GM18951 (cell line): ENCODE measurements around the gene ZNF787.
"Not testable (repeated sequence)": the region's sequence is repeated elsewhere in the genome, so short reads cannot be mapped to it uniquely, and the experiment has no call there.

Source experiments
- POLR2A ChIP-seq: IDR thresholded peaks from 4 replicates; pipeline ENCODE4 v1.6.1; 2011; ENCODE audit warnings: mild to moderate bottlenecking; ENCODE audit not compliant: insufficient read length, insufficient read depth; ENCODE audit errors: extremely low read depth
- in situ Hi-C: fragments of 300-500 bp; cut with MboI; formaldehyde crosslinking; loops from one replicate; pipeline ENCODE4 v1.12.0; 2022; ENCODE audit warnings: low sequenced_read_pairs, mixed read lengths, inconsistent platforms; ENCODE audit not compliant: unreplicated experiment

ZNF787 gene

DNA sequence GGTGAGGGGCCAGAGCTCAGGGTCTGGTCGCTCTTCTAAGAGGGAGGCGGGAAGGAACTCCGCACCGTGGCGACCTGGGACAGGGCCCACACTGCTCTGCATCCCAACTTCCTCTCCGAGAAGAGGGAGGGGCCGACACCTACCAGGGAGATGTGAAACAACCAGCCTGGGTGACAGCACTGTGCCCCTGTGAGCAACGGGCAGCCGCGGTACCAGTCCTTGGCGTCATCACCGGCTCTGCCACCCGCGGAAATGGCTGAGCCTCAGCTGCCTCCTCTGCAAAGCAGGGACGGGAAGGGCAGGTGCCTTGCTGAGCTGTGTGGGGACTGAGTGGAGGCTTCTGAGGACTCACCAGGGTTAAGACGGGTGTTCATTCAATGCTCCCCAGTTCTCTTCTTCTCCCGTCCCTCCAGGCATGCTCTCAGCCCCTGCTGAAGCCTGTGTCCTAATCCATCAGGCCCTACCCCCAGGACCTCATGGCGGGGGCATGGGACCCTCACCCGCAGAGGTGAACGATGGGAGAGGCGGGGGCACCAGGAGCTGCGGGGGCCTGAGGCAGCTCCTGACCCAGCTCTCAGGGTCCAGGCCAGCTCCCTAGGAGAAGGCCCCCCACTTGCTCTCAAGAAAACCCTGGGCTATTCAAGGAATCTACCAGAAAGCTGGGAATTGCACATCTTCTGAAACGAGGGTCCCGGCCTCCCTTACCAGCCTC lies 9.3 kb downstream of the ZNF787 start:
- TF ChIP-seq POLR2A = no peak
- in situ Hi-C loops = no loop called here

DNA sequence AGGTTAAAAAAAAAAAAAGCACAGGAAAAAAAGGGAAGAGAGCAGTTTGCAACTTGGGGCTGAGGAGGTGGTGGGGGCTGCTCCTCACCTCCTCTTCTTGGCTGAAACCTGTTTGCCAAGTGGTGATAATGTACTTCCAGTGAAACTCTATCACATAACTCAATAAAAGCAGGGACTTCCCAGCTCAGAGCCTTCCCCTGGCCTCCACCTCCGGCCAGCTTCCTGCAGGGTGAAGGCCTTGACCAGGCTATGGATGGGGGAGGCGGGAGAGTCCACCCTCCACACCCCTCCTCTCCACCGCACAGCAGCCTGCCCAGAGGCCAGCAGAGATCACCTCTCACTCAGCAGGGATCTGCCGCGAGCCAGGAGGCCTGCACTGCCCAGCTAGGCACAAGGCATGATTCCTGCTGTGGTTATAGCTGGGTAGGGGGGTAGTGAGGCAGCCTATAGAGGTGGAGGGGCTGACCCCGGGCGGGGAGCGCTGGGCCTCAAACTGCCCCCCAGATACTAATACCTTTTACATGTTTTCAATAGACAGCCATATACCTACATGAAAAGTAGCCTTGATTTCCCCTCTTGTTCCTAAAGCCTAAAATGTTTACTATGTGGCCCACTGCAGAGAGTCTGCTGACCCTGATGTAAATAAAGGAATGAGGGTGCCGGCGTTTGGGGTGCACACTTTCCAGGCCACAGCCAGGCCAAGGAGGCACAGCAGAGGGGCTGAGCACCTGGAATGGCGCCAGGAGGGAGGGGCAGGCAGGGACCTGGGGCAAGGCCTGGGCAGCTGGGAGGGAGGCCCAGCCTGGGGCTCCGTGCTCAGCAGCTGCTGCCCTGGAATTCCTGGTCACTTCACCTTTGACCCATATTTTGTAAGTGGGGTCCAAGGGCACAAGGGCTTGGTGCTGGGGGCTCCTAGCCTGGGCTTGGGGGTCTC lies 10.3 kb downstream of the ZNF787 start:
- in situ Hi-C loops = no loop called here
- no peak for TF ChIP-seq POLR2A

DNA sequence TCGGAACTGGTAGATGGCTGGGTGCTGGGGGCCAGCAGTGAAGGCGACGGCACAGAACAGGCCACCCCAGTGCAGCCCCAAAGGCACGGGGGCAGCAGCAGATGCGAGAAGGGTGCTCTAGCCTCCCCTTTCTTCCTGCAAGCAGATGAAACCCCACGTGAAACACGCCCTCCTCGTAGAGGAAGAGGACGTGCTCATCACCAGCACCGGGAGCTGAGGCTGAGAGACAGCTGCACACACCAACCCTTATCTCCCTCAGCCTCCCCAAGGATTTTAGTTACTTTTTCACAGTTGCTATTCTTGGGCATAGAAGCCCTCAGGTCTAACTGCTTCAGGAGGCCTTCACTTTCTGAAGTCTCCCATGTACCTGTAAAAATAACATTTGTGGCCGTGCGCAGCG lies 11.9 kb downstream of the ZNF787 start:
- in situ Hi-C loops = no loop called here
- no peak for TF ChIP-seq POLR2A

DNA sequence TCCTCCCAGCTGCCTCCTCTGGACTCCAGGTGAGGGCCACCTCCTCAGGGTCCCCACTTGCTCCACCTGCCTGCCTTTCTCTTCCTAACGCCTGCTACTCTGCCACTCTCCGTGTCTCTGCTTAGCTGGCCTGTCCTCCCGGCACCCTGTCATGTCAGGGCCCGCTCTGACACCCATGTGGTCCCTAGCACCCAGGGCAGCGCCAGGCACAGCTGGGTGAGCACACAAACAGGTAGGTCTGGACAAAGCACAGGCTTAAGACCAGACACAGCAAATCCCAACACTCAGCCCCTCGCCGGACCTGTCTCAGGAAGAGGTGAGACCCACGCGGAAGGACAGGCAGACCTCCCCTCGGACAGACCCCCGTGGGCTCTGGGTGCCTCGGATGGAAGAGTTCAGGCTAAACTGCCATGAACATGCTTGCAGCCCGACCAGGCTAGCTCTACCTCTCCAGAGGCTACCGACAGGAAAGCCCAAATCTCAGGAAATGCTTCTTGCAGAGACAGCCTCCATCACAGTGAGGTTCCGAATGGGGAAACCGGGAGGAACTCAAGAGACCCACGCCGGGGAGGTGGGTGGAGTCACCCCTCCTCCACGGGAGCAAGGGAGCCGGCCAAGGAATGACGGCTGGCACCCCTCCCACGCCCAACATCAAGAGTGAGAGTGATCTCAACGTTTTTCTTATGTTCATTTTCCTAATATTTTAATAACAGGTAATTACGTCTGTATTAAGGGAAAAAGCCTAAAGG lies 12.5 kb downstream of the ZNF787 start:
- in situ Hi-C loops = no loop called here

DNA sequence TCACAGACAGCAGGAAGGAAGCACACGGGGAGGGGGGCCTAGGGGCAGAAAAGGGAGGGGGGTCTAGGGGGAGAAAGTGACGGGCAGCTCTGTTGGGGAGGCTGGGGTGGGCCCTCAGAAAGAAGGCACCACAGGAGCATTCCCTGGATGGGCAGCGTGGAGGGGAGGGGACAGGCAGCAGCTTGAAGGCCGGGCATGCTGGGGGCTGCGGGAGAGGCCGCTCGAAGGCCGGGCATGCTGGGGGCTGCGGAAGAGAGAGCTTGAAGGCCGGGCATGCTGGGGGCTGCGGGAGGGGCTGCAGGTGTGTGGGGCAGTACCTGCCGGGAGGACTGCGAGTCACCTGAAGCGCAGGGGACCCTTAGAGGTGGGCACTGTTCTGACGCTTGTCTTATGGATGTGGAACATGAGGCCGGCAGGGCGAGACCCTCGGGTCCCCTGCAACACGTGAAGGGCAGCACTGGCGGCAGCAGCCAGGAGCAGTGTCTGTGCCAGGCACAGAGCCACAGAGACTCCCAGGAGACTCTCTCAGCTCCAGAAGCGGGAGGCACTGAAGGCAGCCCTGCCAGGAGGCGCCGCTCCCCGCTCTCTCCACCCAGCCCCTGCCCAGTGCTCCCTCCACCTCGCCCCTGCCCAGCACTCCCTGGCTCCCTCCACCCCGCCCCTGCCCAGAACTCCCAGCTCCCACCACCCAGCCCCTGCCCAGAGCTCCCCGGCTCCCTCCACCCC lies 13.3 kb downstream of the ZNF787 start:
- TF ChIP-seq POLR2A = peak; percentile 10
- in situ Hi-C loops = no loop called here

More for the DNA sequence above, 12.5 kb downstream of the ZNF787 start:
- TF ChIP-seq POLR2A = no peak

DNA sequence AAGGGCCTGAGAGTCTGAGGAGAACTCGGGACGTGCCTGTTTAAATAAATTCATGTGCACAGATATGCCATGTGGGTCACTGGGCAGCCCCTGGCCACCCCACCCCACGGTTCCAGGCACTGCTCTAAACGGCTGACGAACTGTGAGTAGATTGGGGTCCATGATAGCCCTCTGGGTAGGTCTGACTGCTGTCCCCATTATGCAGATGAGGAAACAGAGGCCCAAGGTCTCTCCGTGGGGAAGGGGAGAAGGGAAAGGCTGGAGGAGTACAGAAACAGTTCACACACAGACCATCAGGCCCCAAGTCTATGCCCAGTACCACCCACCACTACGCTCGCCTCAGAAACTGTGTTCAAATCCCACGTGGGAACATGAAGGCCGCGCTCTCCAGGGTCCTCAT lies 14.1 kb downstream of the ZNF787 start:
- no peak for TF ChIP-seq POLR2A
- in situ Hi-C loops = no loop called here

DNA sequence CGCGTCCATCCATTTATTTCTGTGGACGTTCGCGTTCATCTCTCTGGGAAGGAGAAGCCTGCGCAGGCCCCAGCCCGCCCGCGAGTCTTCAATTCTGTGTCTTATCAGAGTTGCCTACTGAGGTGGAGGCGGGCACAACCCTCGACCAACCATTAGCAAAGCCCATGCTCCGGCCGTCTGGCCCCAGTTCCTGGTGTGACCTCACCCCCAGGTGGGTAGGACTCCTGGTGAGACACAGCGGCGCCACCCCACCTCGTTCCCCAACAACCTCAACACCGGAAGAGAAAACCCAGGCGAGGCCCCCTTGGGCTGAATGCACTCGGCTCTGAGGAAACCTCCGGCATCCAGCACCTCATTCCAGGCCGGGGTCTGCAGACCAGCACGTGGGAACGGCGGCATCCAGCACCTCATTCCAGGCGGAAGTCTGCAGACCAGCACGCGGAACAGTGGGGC lies 14.7 kb downstream of the ZNF787 start:
- in situ Hi-C loops = no loop called here
- no peak for TF ChIP-seq POLR2A

DNA sequence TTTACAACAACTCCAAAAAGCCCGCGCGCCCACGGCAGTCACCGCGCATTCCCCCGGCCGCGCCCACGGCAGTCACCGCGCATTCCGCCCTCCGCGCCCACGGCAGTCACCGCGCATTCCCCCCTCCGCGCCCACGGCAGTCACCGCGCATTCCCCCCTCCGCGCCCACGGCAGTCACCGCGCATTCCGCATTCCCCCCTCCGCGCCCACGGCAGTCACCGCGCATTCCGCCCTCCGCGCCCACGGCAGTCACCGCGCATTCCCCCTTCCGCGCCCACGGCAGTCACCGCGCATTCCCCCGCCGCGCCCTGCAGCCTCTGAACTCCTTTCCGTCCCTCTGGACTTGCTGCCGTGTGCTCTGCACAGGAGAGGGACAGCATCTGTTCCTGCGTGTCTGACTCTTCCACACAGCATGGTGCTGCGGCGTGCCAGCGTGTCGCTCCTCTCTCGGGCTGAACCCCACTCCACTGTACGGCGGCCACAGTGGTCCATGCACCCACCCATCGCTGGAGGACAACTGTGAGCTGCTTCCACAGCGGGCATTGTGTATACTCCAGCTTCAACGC lies 15.2 kb downstream of the ZNF787 start:
- in situ Hi-C loops = not testable (repeated sequence)

DNA sequence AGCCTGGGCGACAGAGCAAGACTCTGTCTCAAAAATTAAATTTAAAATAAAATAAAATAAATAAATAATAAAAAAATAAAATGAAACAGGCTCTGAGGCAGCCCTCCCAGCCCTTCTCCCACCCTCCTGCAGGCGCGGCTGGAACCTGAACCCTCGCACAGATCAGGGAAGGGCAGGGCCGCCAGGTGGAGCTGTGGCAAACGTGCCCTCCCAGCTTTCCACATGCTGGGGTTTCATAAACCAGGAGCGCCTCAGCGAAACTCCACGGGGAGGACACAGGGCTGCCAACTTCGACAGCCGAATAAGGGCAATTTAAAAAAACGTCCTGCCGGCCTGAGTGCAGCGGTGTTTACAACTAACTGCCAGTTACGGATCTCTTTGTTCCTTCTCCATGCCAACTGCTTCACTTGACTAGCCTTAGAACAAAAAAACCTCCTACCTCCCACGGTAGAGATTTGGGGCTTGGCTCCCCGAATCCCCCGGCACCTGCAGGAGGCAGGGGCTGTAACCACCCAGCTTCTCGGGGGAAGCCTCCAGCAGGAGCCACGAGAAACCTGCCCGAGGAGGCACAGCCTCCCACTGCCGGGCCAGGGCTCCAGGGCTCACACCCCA lies 15.9 kb downstream of the ZNF787 start:
- no peak for TF ChIP-seq POLR2A
- in situ Hi-C loops = no loop called here

DNA sequence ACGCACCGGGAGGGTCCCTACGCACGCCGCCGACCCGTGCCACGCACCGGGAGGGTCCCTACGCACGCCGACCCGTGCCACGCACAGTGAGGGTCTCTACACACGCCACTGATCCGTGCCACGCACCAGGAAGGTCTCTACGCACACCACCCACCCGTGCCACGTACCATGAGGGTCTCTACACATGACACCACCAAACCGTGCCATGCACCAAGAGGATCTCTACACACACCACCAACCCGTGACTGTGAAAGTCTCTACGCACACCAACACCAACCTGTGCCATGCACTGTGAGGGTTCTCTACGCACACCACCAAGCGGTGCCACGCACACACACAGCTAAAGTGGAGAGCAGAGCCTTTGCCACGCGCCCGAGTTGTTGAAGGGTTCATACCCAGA lies 16.7 kb downstream of the ZNF787 start:
- in situ Hi-C loops = no loop called here
- no peak for TF ChIP-seq POLR2A

DNA sequence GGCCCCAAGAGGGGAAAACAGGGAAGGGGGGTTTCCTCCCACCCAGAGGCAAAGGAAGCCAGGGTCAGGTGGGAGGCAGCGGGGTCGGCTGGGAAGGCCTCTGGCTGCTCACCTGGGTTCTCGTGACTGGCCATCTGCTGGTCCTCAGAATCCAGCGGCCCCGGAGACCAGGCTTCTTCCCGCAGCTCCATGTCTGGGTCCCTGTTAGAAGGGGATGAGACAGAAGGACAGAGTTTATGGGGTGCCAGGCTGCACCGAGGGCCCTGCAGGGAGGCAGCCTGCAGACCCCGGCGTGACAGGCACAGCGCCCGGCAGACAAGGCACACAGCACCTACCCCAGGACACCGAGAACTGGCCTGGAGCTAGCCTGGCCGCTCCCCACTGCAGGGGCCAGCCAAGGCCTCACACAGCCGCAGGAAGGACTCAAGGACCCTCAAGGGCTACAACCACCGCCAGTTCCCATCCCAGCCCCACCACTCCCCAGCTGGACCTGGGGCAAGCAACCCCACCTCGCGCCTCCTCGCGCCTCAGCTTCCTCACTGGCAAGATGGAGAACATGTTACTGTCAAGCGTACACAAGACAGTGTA lies 18.0 kb downstream of the ZNF787 start:
- in situ Hi-C loops = no loop called here
- TF ChIP-seq POLR2A = no peak
